Thymus (tissue), 11 donors: Measurements from ENCODE around the gene DNASE1L1. TPM values are rescaled to one million over a fixed set of nuclear protein-coding genes. Genes with fewer than 3 reads are reported as not detected.

ENCODE experiments used
- DNase-seq, 9 donors: peaks; one replicate each; pipeline ENCODE4 v3.0.0-alpha.2; 2013; ENCODE audit warnings: low spot score in 9 of 9, low read depth in 6 of 9, missing footprints in 1 of 9
- H3K27ac ChIP-seq, 2 donors: one replicate each; pipeline ENCODE4 v1.5.1; 2013; ENCODE audit warnings: control low read depth in 1 of 2, low read depth in 1 of 2, low read length in 1 of 2, mild to moderate bottlenecking in 1 of 2, moderate library complexity in 1 of 2
- H3K27me3 ChIP-seq, 2 donors: one replicate each; pipeline ENCODE4 v1.5.1; 2013; ENCODE audit warnings: low read length in 1 of 2; ENCODE audit not compliant: control insufficient read depth in 2 of 2, insufficient read depth in 1 of 2
- H3K36me3 ChIP-seq, 2 donors: one replicate each; pipeline ENCODE4 v1.5.1; 2013; ENCODE audit warnings: low read length in 1 of 2, mild to moderate bottlenecking in 1 of 2, moderate library complexity in 1 of 2; ENCODE audit not compliant: control insufficient read depth in 2 of 2, insufficient read depth in 2 of 2
- H3K4me1 ChIP-seq, 2 donors: one replicate each; pipeline ENCODE4 v1.5.1; 2013; ENCODE audit warnings: low read length in 2 of 2; ENCODE audit not compliant: control insufficient read depth in 2 of 2, insufficient read depth in 2 of 2
- H3K4me3 ChIP-seq, 2 donors: one replicate each; pipeline ENCODE4 v1.5.1; 2013; ENCODE audit warnings: low read length in 2 of 2, control low read depth in 1 of 2, mild to moderate bottlenecking in 1 of 2
- H3K9me3 ChIP-seq, 2 donors: one replicate each; pipeline ENCODE4 v1.5.1; 2013; ENCODE audit warnings: low read length in 1 of 2, mild to moderate bottlenecking in 1 of 2; ENCODE audit not compliant: control insufficient read depth in 2 of 2, insufficient read depth in 1 of 2
- WGBS: extraction: QIAGEN DNeasy Blood & Tissue Kit; methylation state at CpG from one replicate; pipeline ENCODE4 v1.1.7; 2013; 5-methylcytosine and 5-hydroxymethylcytosine counted together
- polyA plus RNA-seq: library from polyadenylated mRNA; stranded (reverse); fragments of 200-250 nt; gene quantifications from one replicate; pipeline ENCODE4 v1.2.3, GENCODE V29; 2013
- total RNA-seq: library from RNA; stranded (reverse); fragments of 120-200 nt; gene quantifications from one replicate; pipeline ENCODE4 v1.2.4, GENCODE V29; 2013
- donor health status: healthy.

The DNASE1L1 gene
- total and polyA plus RNA-seq, 2 donors = 10.1 to 23.0 TPM

- 95% methylated on average over 14 of the region's 14 CpGs for WGBS
- no peak for DNase-seq
These were observed 28.3 kb downstream of the DNASE1L1 start for GRCh38 chrX:154380787-154381186.

GRCh38 chrX:154380153-154380552 lies 28.9 kb downstream of the DNASE1L1 start:
- H3K36me3 ChIP-seq = peaks cover 0 to 3% of the 10 kb centered on the region in 2 donors
- peaks cover 0 to 7% of the 10 kb centered on the region in 2 donors for H3K27me3 ChIP-seq
- 71% methylated on average over 13 of the region's 13 CpGs for WGBS
- peak overlapping the region in 1 of 2 donors; percentile 86 for H3K27ac ChIP-seq
- no peak for DNase-seq
- peaks cover 8 to 25% of the 10 kb centered on the region in 2 donors for H3K4me1 ChIP-seq
- H3K9me3 ChIP-seq = peaks cover 0 to 14% of the 10 kb centered on the region in 2 donors
- peak overlapping the region; percentile 59 to 70 for H3K4me3 ChIP-seq

More at GRCh38 chrX:154380787-154381186, 28.3 kb downstream of the DNASE1L1 start:
- Histone ChIP-seq H3K27ac (no peak overlapping the region), H3K4me3 (no peak overlapping the region), H3K36me3 (peaks cover 0 to 3% of the 10 kb centered on the region in 2 donors), H3K27me3 (peaks cover 0 to 2% of the 10 kb centered on the region in 2 donors), H3K9me3 (peaks cover 0 to 14% of the 10 kb centered on the region in 2 donors), H3K4me1 (peaks cover 8 to 25% of the 10 kb centered on the region in 2 donors)

- H3K27ac ChIP-seq = peak overlapping the region; percentile 86 to 88
- H3K27me3 ChIP-seq = peaks cover 5 to 13% of the 10 kb centered on the region in 2 donors
- peak overlapping the region; percentile 59 to 70 for H3K4me3 ChIP-seq
- peaks cover 0 to 3% of the 10 kb centered on the region in 2 donors for H3K36me3 ChIP-seq
- H3K9me3 ChIP-seq = peaks cover 0 to 17% of the 10 kb centered on the region in 2 donors
- no peak for DNase-seq
- WGBS = under 1% methylated on average over 38 of the region's 38 CpGs
- H3K4me1 ChIP-seq = peaks cover 8 to 25% of the 10 kb centered on the region in 2 donors
These were observed 29.5 kb downstream of the DNASE1L1 start for GRCh38 chrX:154379569-154379951.

- peak; percentile 84 to 97 (median 93) for DNase-seq
- Histone ChIP-seq H3K27ac (peak within 1 kb of the TSS; percentile 93 to 95), H3K4me3 (peak within 1 kb of the TSS; percentile 59 to 70), H3K27me3 (peaks cover 8 to 17% of the 10 kb centered on the region in 2 donors), H3K9me3 (peaks cover 0 to 20% of the 10 kb centered on the region in 2 donors), H3K4me1 (peaks cover 8 to 28% of the 10 kb centered on the region in 2 donors), H3K36me3 (peaks cover 0 to 3% of the 10 kb centered on the region in 2 donors)
- WGBS = under 1% methylated on average over 99 of the region's 103 CpGs
These were observed 30.1 kb downstream of the DNASE1L1 start, which contains the start of gene EMD for GRCh38 chrX:154378799-154379568. EMD (plus strand) TSS chrX:154379295; CDS start chrX:154379485, 190 bp downstream.

GRCh38 chrX:154378059-154378798 lies 30.8 kb downstream of the DNASE1L1 start:
- Histone ChIP-seq H3K4me1 (peaks cover 11 to 35% of the 10 kb centered on the region in 2 donors), H3K4me3 (peak overlapping the region; percentile 32 to 50), H3K27me3 (peaks cover 15 to 25% of the 10 kb centered on the region in 2 donors), H3K36me3 (peaks cover 0 to 3% of the 10 kb centered on the region in 2 donors), H3K9me3 (peaks cover 0 to 27% of the 10 kb centered on the region in 2 donors), H3K27ac (peak overlapping the region; percentile 93 to 95)
- WGBS = under 1% methylated on average over 75 of the region's 79 CpGs
- peak in 2 of 9 donors; percentile 22 to 33 for DNase-seq

GRCh38 chrX:154376774-154377173 lies 32.3 kb downstream of the DNASE1L1 start:
- WGBS = 99% methylated on average over 3 of the region's 3 CpGs
- Histone ChIP-seq H3K27me3 (peaks cover 15 to 39% of the 10 kb centered on the region in 2 donors), H3K36me3 (no peaks in the 10 kb centered on the region), H3K27ac (no peak overlapping the region), H3K4me1 (peaks cover 11 to 47% of the 10 kb centered on the region in 2 donors), H3K9me3 (peaks cover 0 to 34% of the 10 kb centered on the region in 2 donors), H3K4me3 (no peak overlapping the region)
- no peak for DNase-seq

GRCh38 chrX:154375156-154375504 lies 33.9 kb downstream of the DNASE1L1 start:
- H3K36me3 ChIP-seq = no peaks in the 10 kb centered on the region
- 95% methylated on average over 10 of the region's 10 CpGs for WGBS
- H3K9me3 ChIP-seq = peaks cover 0 to 37% of the 10 kb centered on the region in 2 donors
- peaks cover 18 to 44% of the 10 kb centered on the region in 2 donors for H3K27me3 ChIP-seq
- H3K27ac ChIP-seq = no peak overlapping the region
- no peak overlapping the region for H3K4me3 ChIP-seq
- no peak for DNase-seq
- peaks cover 6 to 43% of the 10 kb centered on the region in 2 donors for H3K4me1 ChIP-seq

- peaks cover 0 to 38% of the 10 kb centered on the region in 2 donors for H3K9me3 ChIP-seq
- no peaks in the 10 kb centered on the region for H3K36me3 ChIP-seq
- peak within 1 kb of the TSS in 1 of 2 donors; percentile 35 for H3K4me3 ChIP-seq
- peaks cover 6 to 44% of the 10 kb centered on the region in 2 donors for H3K4me1 ChIP-seq
- H3K27me3 ChIP-seq = peaks cover 18 to 44% of the 10 kb centered on the region in 2 donors
- DNase-seq = no peak
- no peak within 1 kb of the TSS for H3K27ac ChIP-seq
- 12% methylated on average over 93 of the region's 95 CpGs for WGBS
These were observed 34.5 kb downstream of the DNASE1L1 start, which contains the start of gene FLNA for GRCh38 chrX:154374313-154375155. FLNA (minus strand) TSS chrX:154374634; CDS start chrX:154371245, 3,389 bp downstream.
